GM10266 (cell line): ENCODE measurements around the gene RFX7.

Source experiments
- DNase-seq: peaks from one replicate; pipeline ENCODE4 v3.0.0; 2012; ENCODE audit errors: extremely low spot score
- TF ChIP-seq, protein P1 (sequence below): IDR thresholded peaks from 2 replicates; pipeline ENCODE4 v1.5.1; 2012; ENCODE audit warnings: mild to moderate bottlenecking, low read depth; ENCODE audit not compliant: control insufficient read depth, insufficient read depth; ENCODE audit errors: missing control alignments

RFX7 gene

DNA sequence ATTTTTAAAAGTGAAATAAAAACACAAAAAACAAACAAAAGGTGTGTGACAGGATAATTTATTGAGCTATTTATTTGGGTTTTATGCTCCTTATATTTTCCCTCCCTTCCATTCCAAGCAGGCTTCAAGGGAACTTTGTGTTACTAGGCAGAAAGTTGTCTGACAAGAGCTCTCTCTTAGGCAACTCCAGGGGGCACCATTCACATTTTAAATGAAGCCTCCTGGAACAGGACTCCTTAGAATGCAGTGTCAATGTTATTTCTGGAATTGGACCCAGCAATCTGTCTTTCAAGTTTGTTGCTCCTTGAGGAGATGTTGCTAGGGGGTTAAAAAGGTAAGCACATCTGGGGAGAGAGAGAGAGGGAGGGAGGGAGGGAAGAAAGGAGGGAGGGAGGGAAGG, 5.4 kb upstream of the RFX7 start:
- peak; percentile 31 for DNase-seq
- TF ChIP-seq, protein P1, sequence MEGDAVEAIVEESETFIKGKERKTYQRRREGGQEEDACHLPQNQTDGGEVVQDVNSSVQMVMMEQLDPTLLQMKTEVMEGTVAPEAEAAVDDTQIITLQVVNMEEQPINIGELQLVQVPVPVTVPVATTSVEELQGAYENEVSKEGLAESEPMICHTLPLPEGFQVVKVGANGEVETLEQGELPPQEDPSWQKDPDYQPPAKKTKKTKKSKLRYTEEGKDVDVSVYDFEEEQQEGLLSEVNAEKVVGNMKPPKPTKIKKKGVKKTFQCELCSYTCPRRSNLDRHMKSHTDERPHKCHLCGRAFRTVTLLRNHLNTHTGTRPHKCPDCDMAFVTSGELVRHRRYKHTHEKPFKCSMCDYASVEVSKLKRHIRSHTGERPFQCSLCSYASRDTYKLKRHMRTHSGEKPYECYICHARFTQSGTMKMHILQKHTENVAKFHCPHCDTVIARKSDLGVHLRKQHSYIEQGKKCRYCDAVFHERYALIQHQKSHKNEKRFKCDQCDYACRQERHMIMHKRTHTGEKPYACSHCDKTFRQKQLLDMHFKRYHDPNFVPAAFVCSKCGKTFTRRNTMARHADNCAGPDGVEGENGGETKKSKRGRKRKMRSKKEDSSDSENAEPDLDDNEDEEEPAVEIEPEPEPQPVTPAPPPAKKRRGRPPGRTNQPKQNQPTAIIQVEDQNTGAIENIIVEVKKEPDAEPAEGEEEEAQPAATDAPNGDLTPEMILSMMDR, result peak; percentile 58

DNA sequence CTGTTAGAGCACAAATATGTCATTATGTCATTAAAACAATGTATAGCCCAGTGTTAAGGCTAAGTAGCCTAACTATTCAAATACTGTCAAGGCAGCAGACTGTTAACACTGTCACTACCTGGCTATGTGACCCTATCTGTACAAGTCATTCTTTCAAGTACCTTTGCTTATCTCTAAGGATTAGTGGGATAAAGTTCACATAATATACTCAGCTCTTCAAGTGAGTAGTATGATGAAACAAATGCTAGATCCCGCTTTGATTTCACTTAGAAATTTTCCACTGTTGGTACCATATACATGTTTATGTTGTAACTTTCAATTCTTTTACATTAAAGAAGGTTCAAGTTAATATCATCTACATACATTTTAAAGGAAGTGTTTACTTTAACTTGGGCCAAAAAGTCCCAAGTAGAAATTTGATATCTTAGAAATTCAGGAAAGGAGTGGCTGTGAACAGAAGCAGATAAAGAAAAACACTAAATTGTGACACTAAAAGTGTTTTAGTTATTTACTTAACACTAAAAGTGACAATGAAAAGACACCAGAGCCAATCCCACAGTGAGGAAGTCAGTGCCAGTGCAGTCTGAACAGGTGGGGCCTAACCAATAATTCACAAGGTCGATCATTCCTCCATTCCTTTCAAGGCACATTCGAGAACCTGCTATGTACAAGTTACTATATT, 4.8 kb upstream of the RFX7 start:
- TF ChIP-seq, protein P1, result no peak
- DNase-seq, result no peak

DNA sequence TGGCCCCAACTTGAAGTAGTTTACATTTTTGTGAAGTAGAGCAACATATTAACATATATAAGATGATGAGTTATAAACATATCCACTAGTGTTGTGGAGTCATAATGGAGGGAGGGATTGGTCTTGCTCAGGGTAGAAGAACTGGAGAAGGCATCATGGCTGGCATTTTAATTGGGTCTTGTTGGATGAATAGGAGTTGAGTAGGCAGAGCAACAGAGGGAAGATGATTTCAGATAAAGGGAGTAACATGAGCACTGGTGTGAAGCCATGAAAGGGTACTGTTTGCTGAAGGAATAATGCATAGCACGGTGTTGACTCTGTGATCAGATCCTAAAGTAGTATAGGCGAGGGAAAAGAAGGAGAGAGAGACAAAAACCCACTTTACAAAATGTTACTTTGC, 3.6 kb upstream of the RFX7 start:
- TF ChIP-seq, protein P1, result no peak
- no peak for DNase-seq

DNA sequence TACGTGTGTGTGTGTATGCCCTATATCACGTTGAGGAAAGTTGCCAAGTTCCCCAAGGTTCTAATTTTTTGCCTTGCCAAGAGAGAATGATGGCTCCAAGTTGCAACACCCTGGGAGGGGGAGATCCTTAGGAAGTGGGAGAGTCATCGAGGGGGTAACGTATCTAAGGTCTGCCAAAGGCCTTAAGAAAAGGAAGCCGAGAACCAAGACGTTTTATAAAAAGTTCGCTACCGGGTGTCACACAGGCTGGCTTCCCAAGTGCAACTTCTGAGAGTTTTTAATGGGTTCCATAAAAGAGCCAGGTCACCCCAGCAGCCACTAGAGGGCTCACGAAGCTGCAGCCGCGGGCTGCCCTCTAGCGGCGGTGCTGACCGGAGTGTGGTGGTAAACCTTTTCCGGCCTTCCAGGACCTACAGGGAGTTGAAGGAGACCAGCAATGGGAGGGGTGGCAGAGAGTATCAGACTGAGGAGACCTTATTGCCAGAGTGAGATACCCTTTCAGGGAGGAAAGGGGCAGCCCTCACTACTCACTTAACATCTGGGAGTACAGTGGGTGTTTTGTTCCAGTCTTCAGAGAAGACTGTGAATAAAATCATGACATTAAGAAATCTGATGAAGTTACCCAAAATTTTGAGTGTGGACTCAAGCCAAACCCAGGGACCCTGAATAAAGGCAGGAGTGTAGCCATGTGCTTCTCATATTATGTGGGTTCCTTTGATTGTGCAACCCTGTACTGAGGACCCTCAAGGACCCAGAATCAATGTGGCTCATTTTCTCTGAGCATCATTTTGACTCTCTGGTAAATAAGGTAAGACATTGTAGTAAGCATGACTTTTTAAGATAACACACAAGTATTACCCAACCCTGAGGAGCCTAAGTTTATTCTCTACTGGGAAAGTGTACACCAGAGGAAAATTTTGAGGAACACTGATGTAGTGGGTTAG, 2.5 kb upstream of the RFX7 start:
- TF ChIP-seq, protein P1, result peak; percentile 100
- DNase-seq, result peak; percentile 82

DNA sequence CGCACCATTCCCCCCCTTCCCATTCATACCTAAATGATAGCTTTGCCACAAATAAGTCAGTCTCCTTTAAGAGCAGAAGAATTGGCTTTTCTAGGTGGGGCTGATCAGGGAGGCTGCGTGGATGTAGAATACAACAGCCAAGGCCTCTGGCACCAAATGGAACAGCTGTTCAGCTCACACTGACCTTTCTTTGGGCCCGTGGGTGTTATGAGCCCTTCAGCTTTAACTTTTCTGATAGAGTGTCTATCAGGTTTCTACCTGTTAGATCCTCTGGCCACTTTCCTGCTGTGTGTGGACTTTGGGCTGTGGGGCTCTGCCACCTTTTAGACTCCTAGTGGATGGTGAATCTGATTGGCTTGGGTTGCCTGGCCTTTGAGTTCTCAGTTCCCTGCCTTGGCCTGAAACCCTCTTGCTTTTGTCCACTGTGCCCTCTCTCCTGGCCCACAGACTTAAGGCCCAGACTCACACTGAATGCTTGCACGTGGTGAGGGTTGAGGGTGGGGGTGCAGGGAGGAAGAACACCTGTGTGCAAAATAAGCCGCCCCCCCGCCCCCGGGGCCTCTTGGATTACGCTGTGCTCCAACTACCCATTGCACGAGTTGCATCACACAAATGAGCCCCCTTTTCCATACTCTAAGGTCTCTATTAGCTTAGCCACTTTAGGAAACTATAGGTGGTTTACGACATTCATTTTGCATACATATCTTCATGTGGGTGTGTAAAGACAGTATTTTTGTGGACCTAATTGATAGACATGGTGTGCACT, 1.3 kb upstream of the RFX7 start:
- TF ChIP-seq, protein P1, result no peak
- peak; percentile 53 for DNase-seq

DNA sequence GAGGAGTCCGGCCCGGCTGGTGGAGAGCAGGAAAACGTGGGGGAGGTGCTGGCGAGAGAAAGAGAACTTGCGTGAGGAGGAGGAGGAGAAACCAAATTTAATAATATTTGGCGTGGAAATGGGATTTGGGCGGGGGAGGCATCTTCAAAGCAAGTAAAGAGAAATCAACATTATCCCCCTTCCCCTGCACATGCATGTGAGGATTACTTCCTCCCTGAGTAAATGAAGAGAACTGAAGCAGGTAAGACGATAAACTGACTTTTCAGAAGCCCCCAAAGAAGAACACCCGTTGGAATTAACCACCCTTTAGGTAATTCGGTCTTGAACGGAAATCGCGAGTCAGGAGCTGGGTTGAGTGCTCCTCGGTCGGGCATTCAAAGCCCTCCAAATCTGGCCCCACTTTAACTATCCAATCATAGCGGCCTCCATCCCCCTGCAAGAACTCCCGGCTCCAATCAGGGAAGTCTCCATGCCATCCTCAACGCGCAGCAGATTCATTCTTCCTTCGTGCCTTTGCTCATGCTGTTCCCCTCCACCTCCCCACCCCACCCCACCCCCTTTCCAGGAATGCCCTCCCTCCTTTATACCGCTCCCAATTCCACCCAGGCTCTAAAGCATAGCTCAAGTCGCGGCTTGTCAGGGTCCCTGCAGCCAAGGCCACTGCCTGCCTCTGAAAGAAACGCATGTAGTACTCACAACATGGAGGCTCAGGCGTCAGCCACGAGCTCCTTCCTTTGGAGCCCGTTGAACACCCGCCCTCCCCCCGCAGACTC, 545 bp upstream of the RFX7 start:
- peak; percentile 64 for DNase-seq
- TF ChIP-seq, protein P1, result no peak
